Stimulated activated naive CD8-positive, alpha-beta T cell treated with anti-CD3 and anti-CD28 coated beads, Interleukin-15, amount 100 ng/mL, for 72 hours (primary cell): Measurements from ENCODE around the gene SWAP70.
A peak's percentile ranks its signal among the peaks of the same experiment; 100 is the strongest.
"Not testable (repeated sequence)": the region's sequence is repeated elsewhere in the genome, so short reads cannot be mapped to it uniquely, and the experiment has no call there.

ENCODE experiments used
- ATAC-seq: fragments of 150-1000 bp; cut with Tn5 transposase; 2 replicates; pipeline ENCODE4 v1.10.0; 2021; ENCODE audit warnings: mild to moderate bottlenecking, moderate library complexity
- DNase-seq, 2 donors: peaks; one replicate each; pipeline ENCODE4 v3.0.0; 2021 to 2022
- H3K27ac Mint-ChIP-seq, 2 donors: one replicate each; pipeline ENCODE4 v1.8.0; 2022; ENCODE audit warnings: mild to moderate bottlenecking in 2 of 2, mixed read lengths in 2 of 2, moderate library complexity in 2 of 2
- H3K27me3 Mint-ChIP-seq: one replicate; pipeline ENCODE4 v1.8.0; 2022; ENCODE audit warnings: mixed read lengths
- H3K4me1 Mint-ChIP-seq: one replicate; pipeline ENCODE4 v1.8.0; 2022; ENCODE audit warnings: mild to moderate bottlenecking, mixed read lengths
- H3K4me3 Mint-ChIP-seq, 2 donors: one replicate each; pipeline ENCODE4 v1.8.0; 2022; ENCODE audit warnings: mild to moderate bottlenecking in 2 of 2, mixed read lengths in 2 of 2, moderate library complexity in 1 of 2
- H3K9me3 Mint-ChIP-seq, 2 donors: one replicate each; pipeline ENCODE4 v1.8.0; 2022; ENCODE audit warnings: mixed read lengths in 2 of 2

SWAP70 gene

GRCh38 chr11:9700105-9700801 lies 36.4 kb downstream of the SWAP70 start:
- H3K9me3 Mint-ChIP-seq: no peaks in the 10 kb centered on the region
- no peaks in the 10 kb centered on the region for H3K27me3 Mint-ChIP-seq
- peaks cover 21% of the 10 kb centered on the region for H3K4me1 Mint-ChIP-seq
- no peak overlapping the region for H3K27ac Mint-ChIP-seq
- ATAC-seq (no peak), DNase-seq (no peak)
- H3K4me3 Mint-ChIP-seq: no peak overlapping the region

DNA sequence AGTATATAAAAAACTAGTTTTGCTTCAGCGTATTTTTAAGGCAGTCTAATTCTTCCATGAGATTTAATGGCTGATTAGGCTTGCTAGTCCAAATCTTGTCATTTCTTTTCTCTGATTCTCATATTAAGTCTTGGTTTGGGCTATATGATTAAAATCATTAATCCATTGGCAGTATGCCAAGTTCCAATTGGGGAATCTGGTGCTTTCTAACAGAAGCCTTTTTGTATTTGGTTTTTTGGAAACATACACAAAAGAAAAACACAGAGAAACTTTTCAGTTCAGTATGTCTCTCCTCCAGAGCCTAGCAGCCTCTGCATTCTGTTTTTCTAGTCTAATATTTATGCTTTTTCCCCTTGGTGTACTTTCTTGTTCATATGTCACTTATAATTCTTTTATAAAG lies 37.9 kb downstream of the SWAP70 start:
- H3K27me3 Mint-ChIP-seq: no peaks in the 10 kb centered on the region
- no peak overlapping the region for H3K27ac Mint-ChIP-seq
- DNase-seq: no peak
- no peaks in the 10 kb centered on the region for H3K9me3 Mint-ChIP-seq
- no peak overlapping the region for H3K4me3 Mint-ChIP-seq
- peaks cover 21% of the 10 kb centered on the region for H3K4me1 Mint-ChIP-seq
- ATAC-seq: no peak

DNA sequence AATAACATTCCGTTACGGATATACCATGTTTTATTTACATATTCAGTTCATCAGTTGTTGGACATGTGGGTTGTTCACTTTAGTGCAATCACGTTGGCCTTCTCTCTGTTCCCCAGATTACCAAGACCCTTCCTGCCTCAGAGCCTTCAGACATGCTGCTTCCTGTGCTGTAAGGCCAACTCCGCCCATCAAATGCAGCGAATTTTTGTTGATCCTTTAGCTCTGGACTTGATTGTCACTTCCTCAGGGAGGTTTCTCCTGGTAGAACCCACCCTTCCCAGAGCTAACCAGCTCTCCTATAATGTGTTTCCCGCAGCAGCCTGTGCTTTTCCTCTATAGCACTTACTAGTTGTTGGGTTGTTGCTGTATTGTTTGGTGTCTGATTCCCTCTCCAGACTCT lies 39.4 kb downstream of the SWAP70 start:
- H3K4me3 Mint-ChIP-seq: no peak overlapping the region
- H3K4me1 Mint-ChIP-seq: peaks cover 21% of the 10 kb centered on the region
- H3K27me3 Mint-ChIP-seq: no peaks in the 10 kb centered on the region
- no peak overlapping the region for H3K27ac Mint-ChIP-seq
- ATAC-seq (no peak), DNase-seq (no peak)
- no peaks in the 10 kb centered on the region for H3K9me3 Mint-ChIP-seq

- ATAC-seq: no peak
- peaks cover 21% of the 10 kb centered on the region for H3K4me1 Mint-ChIP-seq
These were observed 40.2 kb downstream of the SWAP70 start for GRCh38 chr11:9704037-9704436.

GRCh38 chr11:9704620-9705019 lies 40.7 kb downstream of the SWAP70 start:
- Mint-ChIP-seq H3K9me3 (no peaks in the 10 kb centered on the region), H3K27ac (no peak overlapping the region), H3K27me3 (no peaks in the 10 kb centered on the region), H3K4me1 (peaks cover 21% of the 10 kb centered on the region), H3K4me3 (no peak overlapping the region)
- ATAC-seq (no peak), DNase-seq (no peak)

More at GRCh38 chr11:9704037-9704436, 40.2 kb downstream of the SWAP70 start:
- Mint-ChIP-seq H3K4me3 (no peak overlapping the region), H3K27me3 (no peaks in the 10 kb centered on the region), H3K9me3 (no peaks in the 10 kb centered on the region), H3K27ac (no peak overlapping the region)
- no peak for DNase-seq

DNA sequence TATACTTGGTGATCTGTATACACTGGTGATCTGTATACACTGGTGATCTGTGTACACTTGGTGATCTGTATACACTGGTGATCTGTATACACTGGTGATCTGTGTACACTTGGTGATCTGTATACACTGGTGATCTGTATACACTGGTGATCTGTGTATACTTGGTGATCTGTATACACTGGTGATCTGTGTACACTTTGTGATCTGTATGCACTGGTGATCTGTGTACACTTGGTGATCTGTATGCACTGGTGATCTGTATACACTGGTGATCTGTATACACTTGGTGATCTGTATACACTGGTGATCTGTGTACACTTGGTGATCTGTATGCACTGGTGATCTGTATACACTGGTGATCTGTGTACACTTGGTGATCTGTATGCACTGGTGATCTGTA lies 41.5 kb downstream of the SWAP70 start:
- H3K4me3 Mint-ChIP-seq, H3K27ac Mint-ChIP-seq, DNase-seq, H3K9me3 Mint-ChIP-seq, ATAC-seq, H3K27me3 Mint-ChIP-seq: not testable (repeated sequence)
- peaks cover 21% of the 10 kb centered on the region for H3K4me1 Mint-ChIP-seq

- H3K4me1 Mint-ChIP-seq: peaks cover 3% of the 10 kb centered on the region
- H3K9me3 Mint-ChIP-seq: no peaks in the 10 kb centered on the region
- H3K4me3 Mint-ChIP-seq: no peak overlapping the region
- DNase-seq: no peak
- H3K27me3 Mint-ChIP-seq: no peaks in the 10 kb centered on the region
- ATAC-seq: no peak
- no peak overlapping the region for H3K27ac Mint-ChIP-seq
These were observed 44.7 kb downstream of the SWAP70 start for GRCh38 chr11:9708544-9708943.

DNA sequence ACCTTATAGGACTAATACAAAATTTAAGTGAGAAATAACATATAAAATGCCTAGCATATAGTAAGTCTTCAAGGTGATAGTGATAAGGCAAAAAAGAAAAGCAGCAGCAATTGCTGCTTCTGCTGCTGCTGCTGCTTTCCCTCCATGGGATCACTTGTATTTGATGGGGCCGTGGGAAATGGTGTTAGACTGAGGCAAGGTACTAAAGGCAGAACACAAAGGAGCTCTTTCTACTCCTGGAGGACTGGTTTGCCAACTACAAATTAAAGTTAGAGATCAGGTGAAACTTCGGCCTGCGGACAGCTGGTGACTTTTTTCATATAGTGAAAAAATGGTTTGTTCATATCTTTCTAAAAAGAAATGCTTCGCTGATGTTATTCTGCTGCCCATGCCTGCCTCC lies 46.3 kb downstream of the SWAP70 start:
- H3K9me3 Mint-ChIP-seq: no peaks in the 10 kb centered on the region
- DNase-seq (no peak), ATAC-seq (no peak)
- H3K27me3 Mint-ChIP-seq: no peaks in the 10 kb centered on the region
- H3K4me3 Mint-ChIP-seq: no peak overlapping the region
- no peak overlapping the region for H3K27ac Mint-ChIP-seq
- no peaks in the 10 kb centered on the region for H3K4me1 Mint-ChIP-seq

- no peak for ATAC-seq
- H3K4me1 Mint-ChIP-seq: no peaks in the 10 kb centered on the region
- peaks cover 0 to 3% of the 10 kb centered on the region in 2 donors for H3K9me3 Mint-ChIP-seq
- H3K27ac Mint-ChIP-seq: no peak overlapping the region
- H3K4me3 Mint-ChIP-seq: no peak overlapping the region
- DNase-seq: no peak
- no peaks in the 10 kb centered on the region for H3K27me3 Mint-ChIP-seq
These were observed 47.0 kb downstream of the SWAP70 start for GRCh38 chr11:9710852-9711251.

DNA sequence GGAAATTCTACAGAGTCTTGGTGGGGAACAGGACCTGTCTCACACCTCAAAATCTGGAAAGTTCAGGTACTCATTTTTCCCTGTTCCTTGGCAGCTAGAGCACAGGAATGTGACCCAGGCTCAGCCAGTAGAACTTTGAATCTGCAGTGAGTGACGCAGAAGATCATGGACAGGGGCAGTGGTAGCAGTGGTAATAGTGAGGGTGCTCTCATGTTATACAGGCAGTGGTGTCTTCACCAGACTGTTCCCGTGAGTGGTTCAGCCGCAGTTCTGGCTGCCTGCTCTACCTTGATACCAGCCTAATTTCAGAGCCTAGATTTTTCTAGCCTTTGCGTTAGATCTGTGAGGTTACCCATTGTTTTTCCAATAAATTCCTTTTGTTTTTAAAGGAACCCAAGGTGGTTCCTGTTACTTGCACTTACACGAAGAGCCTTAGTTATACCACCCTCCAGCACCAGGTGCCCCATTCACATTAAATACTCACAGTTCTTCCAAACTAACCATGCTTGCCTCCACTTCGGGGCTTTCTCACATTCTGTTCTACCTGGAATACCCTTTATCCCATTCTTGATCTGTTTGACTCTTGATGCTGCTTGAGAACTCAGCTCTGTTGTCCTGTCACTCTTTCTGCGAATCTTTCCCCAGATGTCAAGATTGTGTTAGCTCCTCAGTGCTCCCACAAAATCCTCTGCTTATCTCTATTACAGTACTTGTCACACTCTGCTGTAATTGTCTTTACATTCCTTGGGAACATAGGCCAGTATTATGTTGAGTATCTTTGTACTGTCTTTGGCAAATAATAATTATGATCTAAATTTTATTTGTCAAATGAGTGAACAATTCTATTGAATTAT lies 47.8 kb downstream of the SWAP70 start:
- no peak for ATAC-seq
- Mint-ChIP-seq H3K4me1 (peaks cover 6% of the 10 kb centered on the region), H3K27me3 (no peaks in the 10 kb centered on the region)

GRCh38 chr11:9714272-9714940 lies 50.5 kb downstream of the SWAP70 start:
- H3K27ac Mint-ChIP-seq: no peak overlapping the region

More for the DNA sequence above, 47.8 kb downstream of the SWAP70 start:
- H3K4me3 Mint-ChIP-seq: no peak overlapping the region
- no peak for DNase-seq
- H3K27ac Mint-ChIP-seq: peak overlapping the region in 1 of 2 donors; percentile 7
- H3K9me3 Mint-ChIP-seq: peaks cover 1 to 5% of the 10 kb centered on the region in 2 donors

GRCh38 chr11:9716275-9717039 lies 52.6 kb downstream of the SWAP70 start:
- ATAC-seq: peak; percentile 60

More at GRCh38 chr11:9714272-9714940, 50.5 kb downstream of the SWAP70 start:
- ATAC-seq (no peak), DNase-seq (no peak)
- Mint-ChIP-seq H3K4me1 (peaks cover 13% of the 10 kb centered on the region), H3K9me3 (peaks cover 5% of the 10 kb centered on the region in 2 donors), H3K27me3 (no peaks in the 10 kb centered on the region), H3K4me3 (no peak overlapping the region)

DNA sequence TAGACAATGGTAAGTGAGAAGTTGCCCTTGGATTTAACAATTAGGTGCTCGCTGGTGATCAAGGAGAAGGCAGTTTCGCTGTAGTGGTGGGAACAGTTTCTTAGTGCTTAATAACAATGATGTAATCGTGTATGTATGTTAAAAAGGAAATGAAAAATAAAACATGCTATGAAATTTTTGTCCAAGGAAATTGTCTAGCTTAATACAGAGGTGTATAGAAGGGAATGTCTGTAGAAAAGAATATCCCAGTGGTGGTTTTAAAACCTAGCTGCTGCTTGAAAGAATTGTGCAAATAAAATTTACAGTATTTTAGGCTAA lies 53.1 kb downstream of the SWAP70 start:
- Mint-ChIP-seq H3K4me3 (peak overlapping the region; percentile 0 to 2), H3K9me3 (peaks cover 8 to 11% of the 10 kb centered on the region in 2 donors), H3K27me3 (no peaks in the 10 kb centered on the region), H3K4me1 (peaks cover 20% of the 10 kb centered on the region), H3K27ac (peak overlapping the region in 1 of 2 donors; percentile 28)
- ATAC-seq: no peak
- DNase-seq: no peak

More at GRCh38 chr11:9716275-9717039, 52.6 kb downstream of the SWAP70 start:
- H3K27ac Mint-ChIP-seq: peak overlapping the region in 1 of 2 donors; percentile 28
- peaks cover 20% of the 10 kb centered on the region for H3K4me1 Mint-ChIP-seq
- peaks cover 8 to 11% of the 10 kb centered on the region in 2 donors for H3K9me3 Mint-ChIP-seq
- H3K27me3 Mint-ChIP-seq: no peaks in the 10 kb centered on the region
- H3K4me3 Mint-ChIP-seq: peak overlapping the region; percentile 0 to 2
- no peak for DNase-seq

DNA sequence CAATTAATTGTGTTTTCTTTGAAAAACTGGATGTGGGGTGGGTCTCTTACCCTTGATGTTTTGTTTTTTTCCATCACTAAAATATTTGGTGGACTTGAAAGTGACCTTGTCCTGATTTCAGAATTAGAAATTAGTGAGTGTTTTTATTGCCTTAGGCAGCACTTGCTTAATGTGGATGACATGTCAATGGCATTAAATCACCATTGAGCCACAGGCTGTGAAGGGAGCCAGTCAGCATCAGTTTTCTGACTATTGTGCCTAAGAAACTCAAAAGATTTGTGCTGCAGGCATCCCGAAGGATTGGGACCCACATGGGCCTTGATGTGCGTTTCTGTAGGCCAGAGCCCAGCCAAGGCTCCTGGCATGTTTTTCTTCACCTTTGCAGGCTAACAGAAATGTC lies 53.8 kb downstream of the SWAP70 start:
- peaks cover 20% of the 10 kb centered on the region for H3K4me1 Mint-ChIP-seq

DNA sequence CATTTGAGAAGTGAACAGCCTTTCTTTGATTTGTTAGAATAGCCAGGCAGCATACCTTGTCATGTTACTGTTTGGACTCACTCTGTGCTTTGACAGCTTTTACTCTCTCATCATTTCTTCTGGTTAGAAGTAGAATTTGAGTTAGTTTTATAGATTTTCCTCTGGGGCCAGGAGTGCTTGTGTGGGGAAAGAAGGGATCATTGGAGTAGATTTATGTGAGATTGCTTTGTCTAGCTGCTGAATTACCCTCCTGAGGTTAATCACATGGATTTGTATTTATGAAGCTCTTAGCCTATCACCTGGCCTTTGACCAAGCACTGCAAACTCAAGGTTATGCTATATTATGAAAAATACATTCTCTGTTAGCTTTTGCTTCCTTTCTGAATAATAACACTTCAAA lies 54.3 kb downstream of the SWAP70 start:
- H3K27ac Mint-ChIP-seq: no peak overlapping the region
- ATAC-seq (no peak), DNase-seq (no peak)
- no peak overlapping the region for H3K4me3 Mint-ChIP-seq
- no peaks in the 10 kb centered on the region for H3K27me3 Mint-ChIP-seq
- peaks cover 20% of the 10 kb centered on the region for H3K4me1 Mint-ChIP-seq
- peaks cover 8 to 11% of the 10 kb centered on the region in 2 donors for H3K9me3 Mint-ChIP-seq

More for the DNA sequence above, 53.8 kb downstream of the SWAP70 start:
- Mint-ChIP-seq H3K27ac (no peak overlapping the region), H3K9me3 (peaks cover 8 to 11% of the 10 kb centered on the region in 2 donors), H3K4me3 (no peak overlapping the region), H3K27me3 (no peaks in the 10 kb centered on the region)
- DNase-seq (no peak), ATAC-seq (no peak)
